Glutamatergic neuron (in vitro differentiated cells): Measurements from ENCODE around the gene FGG. TPM values are rescaled to one million over a fixed set of nuclear protein-coding genes. Genes with fewer than 3 reads are reported as not detected.

Source experiments
- DNase-seq: peaks from one replicate; pipeline ENCODE4 v3.0.0; 2022
- H3K27ac Mint-ChIP-seq: one replicate; pipeline ENCODE4 v1.8.0; 2020; ENCODE audit warnings: mild to moderate bottlenecking, mixed read lengths, inconsistent platforms; ENCODE audit not compliant: unreplicated experiment
- H3K27me3 Mint-ChIP-seq: one replicate; pipeline ENCODE4 v1.8.0; 2020; ENCODE audit warnings: mild to moderate bottlenecking, moderate library complexity, mixed read lengths, inconsistent platforms; ENCODE audit not compliant: unreplicated experiment
- H3K36me3 Mint-ChIP-seq: one replicate; pipeline ENCODE4 v1.8.0; 2020; ENCODE audit warnings: mild to moderate bottlenecking, mixed read lengths, inconsistent platforms; ENCODE audit not compliant: unreplicated experiment
- H3K4me1 Mint-ChIP-seq: one replicate; pipeline ENCODE4 v1.8.0; 2020; ENCODE audit warnings: mild to moderate bottlenecking, low read depth, mixed read lengths, inconsistent platforms; ENCODE audit not compliant: unreplicated experiment
- H3K4me3 Mint-ChIP-seq: one replicate; pipeline ENCODE4 v1.8.0; 2020; ENCODE audit warnings: mild to moderate bottlenecking, mixed read lengths, inconsistent platforms; ENCODE audit not compliant: unreplicated experiment
- H3K9me3 Mint-ChIP-seq: one replicate; pipeline ENCODE4 v1.8.0; 2020; ENCODE audit warnings: mild to moderate bottlenecking, moderate library complexity, mixed read lengths, inconsistent platforms; ENCODE audit not compliant: unreplicated experiment
- total RNA-seq: library from RNA; stranded (reverse); fragmentation: NEBNext Ultra II Directional; extraction: Animal tissue kit (Norgen Biotek cat#: 25700); gene quantifications from one replicate; pipeline ENCODE4 v1.2.1, GENCODE V29; 2021; ENCODE audit not compliant: unreplicated experiment
- TF ChIP-seq, protein P1 (sequence below): fragments of 200-600 bp; sonication (generic); IDR thresholded peaks from one replicate; pipeline ENCODE4 v1.5.0; 2021; ENCODE audit not compliant: partially characterized antibody, unreplicated experiment

The FGG gene
- total RNA-seq, 1 donor from 2014 or later, result not detected

DNA sequence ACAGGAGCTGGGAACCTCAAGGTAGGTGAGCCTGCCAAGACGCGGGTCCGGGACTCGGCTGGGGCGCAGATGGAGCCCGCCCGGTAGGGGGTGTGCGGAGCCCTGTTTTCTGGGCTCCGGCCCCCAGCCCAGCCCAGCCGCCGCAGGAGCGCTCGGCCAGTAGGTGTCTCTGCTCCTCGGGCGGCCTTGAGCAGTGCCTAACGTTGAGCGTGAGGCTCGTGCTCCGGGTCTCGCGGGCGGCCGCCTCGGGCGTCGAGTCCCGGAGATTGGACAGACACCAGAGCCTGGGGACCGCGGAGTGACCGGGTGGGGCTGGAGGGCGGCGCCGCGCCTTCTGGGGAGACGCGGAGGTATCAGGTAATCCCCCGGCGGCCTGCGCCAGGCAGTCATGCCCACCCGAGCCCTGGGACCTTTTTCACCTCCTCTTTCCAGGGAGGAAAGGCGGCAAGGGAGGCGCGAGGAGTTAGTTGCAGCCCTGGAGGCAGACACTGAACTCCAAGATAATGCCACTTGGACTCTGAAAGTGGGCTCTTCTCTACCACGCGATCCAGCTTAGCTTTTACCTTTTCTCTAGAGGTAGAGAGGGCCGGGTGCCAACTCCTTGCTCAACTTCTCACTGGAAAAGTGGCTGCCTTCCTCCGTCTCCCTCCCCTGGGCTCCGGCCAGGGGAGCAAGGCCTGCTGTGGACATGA is 14.5 kb upstream of the FGG start:
- TF ChIP-seq, protein P1, sequence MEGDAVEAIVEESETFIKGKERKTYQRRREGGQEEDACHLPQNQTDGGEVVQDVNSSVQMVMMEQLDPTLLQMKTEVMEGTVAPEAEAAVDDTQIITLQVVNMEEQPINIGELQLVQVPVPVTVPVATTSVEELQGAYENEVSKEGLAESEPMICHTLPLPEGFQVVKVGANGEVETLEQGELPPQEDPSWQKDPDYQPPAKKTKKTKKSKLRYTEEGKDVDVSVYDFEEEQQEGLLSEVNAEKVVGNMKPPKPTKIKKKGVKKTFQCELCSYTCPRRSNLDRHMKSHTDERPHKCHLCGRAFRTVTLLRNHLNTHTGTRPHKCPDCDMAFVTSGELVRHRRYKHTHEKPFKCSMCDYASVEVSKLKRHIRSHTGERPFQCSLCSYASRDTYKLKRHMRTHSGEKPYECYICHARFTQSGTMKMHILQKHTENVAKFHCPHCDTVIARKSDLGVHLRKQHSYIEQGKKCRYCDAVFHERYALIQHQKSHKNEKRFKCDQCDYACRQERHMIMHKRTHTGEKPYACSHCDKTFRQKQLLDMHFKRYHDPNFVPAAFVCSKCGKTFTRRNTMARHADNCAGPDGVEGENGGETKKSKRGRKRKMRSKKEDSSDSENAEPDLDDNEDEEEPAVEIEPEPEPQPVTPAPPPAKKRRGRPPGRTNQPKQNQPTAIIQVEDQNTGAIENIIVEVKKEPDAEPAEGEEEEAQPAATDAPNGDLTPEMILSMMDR, result peak; percentile 68
- DNase-seq, result peak; percentile 79
- peaks cover 2% of the 10 kb centered on the region for H3K4me1 Mint-ChIP-seq
- H3K4me3 Mint-ChIP-seq, result no peak overlapping the region
- peaks cover 2% of the 10 kb centered on the region for H3K27me3 Mint-ChIP-seq
- H3K9me3 Mint-ChIP-seq, result no peaks in the 10 kb centered on the region
- H3K27ac Mint-ChIP-seq, result no peak overlapping the region
- H3K36me3 Mint-ChIP-seq, result no peaks in the 10 kb centered on the region

DNA sequence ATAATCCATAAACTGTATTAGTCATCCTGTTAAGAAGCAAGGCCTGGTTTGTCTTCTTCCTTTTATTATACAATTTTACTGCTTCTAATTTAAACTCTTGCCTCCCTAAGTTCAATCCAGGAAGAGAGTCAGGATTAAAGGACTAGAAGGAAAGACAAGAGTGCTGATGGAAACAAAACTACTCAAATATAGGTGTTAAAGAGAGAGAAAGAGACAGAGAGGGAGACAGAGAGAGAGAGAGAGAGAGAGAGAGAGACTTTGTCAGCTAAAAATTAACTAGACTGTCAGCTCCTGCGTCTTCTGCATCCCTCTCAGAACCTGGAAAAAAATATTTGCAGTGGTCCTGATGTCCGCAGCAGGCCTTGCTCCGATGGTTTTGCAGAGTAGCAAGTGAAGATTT is 13.5 kb upstream of the FGG start:
- no peak for DNase-seq
- Mint-ChIP-seq H3K4me3 (peak overlapping the region; percentile 72), H3K9me3 (no peaks in the 10 kb centered on the region), H3K27ac (no peak overlapping the region), H3K27me3 (peaks cover 1% of the 10 kb centered on the region), H3K36me3 (no peaks in the 10 kb centered on the region), H3K4me1 (peaks cover 2% of the 10 kb centered on the region)
- TF ChIP-seq, protein P1, result no peak

DNA sequence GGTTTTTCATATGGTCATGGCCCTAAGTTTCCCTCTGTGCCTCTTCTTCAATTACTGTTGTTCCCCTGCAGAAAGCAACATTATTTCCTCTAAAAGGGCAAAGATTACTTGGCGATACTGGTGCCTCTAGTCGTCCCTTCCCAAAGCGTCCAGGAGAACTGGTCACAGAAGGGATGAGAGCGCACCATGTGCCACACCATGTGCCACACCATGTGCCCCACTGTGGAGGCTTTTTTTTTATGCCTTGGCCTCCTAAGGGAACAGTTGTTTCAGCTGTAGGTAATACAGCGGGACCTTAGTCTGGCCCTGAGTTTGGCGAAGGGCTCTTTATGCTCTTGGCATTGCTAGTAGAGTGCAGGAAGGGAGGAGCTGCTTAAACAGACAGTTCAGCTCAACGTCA is 11.5 kb upstream of the FGG start:
- H3K4me3 Mint-ChIP-seq, result no peak overlapping the region
- no peaks in the 10 kb centered on the region for H3K27me3 Mint-ChIP-seq
- TF ChIP-seq, protein P1, result no peak

DNA sequence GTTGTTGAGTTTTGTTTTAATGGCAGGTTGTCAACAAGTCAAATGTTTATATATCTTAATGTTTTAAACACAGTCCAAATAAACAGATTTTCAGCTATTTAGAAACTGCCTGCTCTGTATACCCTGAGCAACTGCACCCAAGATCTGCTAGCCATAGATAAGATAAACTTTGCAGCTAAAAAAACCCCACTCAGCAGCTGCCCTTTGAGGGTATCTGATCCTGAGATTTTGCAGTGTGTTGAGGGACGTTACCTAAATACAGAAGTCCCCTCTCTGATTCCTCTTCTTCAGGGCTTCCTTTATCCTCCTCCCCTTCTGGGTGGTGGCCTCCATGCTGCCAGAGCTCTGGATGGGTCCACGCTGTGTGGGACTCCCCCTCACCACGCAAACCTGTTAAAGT is 11.0 kb upstream of the FGG start:
- Mint-ChIP-seq H3K9me3 (no peaks in the 10 kb centered on the region), H3K4me1 (peaks cover 2% of the 10 kb centered on the region), H3K27me3 (no peaks in the 10 kb centered on the region), H3K27ac (no peak overlapping the region), H3K4me3 (no peak overlapping the region), H3K36me3 (no peaks in the 10 kb centered on the region)
- TF ChIP-seq, protein P1, result no peak
- no peak for DNase-seq

More for the DNA sequence above, 11.5 kb upstream of the FGG start:
- no peak for DNase-seq
- Mint-ChIP-seq H3K9me3 (no peaks in the 10 kb centered on the region), H3K4me1 (peaks cover 2% of the 10 kb centered on the region), H3K36me3 (no peaks in the 10 kb centered on the region), H3K27ac (no peak overlapping the region)

DNA sequence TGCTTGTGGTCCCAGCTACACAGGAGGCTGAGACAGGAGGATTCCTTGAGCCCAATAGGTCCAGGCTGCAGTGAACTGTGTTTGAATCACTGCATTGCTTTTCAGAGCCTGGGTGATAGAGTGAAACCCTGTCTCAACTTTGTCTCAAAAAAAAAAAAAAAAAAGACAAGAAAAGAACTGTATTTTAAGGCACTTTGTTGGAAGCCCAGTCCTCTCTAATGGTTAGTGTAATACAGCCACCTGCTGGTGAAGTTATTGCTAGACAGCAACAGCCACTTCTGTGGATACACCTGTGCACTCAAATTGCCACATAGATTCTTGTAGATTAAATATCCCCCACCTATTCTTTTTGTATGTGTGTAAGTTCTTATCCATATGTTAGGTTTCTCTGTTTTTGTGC is 10.1 kb upstream of the FGG start:
- DNase-seq, result no peak
- Mint-ChIP-seq H3K27me3 (no peaks in the 10 kb centered on the region), H3K4me1 (peaks cover 2% of the 10 kb centered on the region), H3K36me3 (no peaks in the 10 kb centered on the region), H3K4me3 (no peak overlapping the region), H3K9me3 (no peaks in the 10 kb centered on the region), H3K27ac (no peak overlapping the region)
- TF ChIP-seq, protein P1, result peak; percentile 41
